Measurements from ENCODE around the gene UTF1. TPM values are rescaled to one million over a fixed set of nuclear protein-coding genes. Genes with fewer than 3 reads are reported as not detected.
A peak's percentile ranks its signal among the peaks of the same experiment; 100 is the strongest.

UTF1 gene
- total RNA-seq, 1 donor: not detected

DNA sequence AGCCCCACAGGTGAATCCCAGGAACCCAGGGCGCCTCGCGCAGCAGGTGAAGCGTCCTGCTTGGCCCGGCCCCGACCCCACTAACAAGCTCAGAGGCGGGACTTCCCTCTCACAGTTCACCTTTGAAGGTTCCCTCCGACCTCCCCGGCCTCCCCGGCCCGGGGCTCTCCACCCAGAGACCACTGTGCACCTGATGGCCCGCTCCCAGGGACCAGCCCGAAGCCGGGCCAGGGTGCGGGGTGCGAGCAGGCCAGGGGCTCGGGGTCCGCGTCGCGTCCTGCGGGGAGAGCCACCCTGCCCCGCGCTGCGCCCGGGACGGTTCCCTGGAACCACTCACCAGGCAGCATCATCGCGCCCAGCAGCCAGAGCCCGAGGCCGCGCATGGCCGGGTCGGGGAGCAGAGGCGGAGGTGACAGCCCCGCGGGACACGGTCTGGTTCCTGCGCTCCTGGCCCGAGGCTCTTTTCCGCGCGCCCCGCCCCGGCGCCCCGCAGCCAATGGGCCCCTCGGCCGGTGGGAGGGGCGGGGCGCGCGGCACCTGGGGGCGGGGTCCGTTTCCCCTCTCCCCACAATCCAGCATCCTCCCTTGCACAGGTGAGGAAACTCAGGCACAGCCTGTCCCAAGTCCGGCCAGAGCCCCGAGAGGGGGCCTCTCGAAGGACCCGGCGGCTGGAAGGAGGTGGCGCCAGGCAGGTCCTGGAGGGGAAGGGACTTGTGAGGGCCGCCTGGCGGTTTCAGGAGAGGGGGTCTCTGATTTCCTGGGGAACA is 46.6 kb downstream of the UTF1 start, which contains the start of gene ADAM8:
ADAM8 (minus strand) TSS at position 434 of the 767 bp plus-strand sequence; CDS start at position 383, 51 bp downstream.
- Histone ChIP-seq H3K4me3 (ENCODE audit: low read length) (peak within 1 kb of the TSS; percentile 72), H3K27me3 (ENCODE audit: insufficient read depth, low read length) (no peaks in the 10 kb centered on the region), H3K9me3 (ENCODE audit: low read depth, low read length) (no peaks in the 10 kb centered on the region), H3K4me1 (ENCODE audit: insufficient read depth, low read length) (peaks cover 72% of the 10 kb centered on the region)

DNA sequence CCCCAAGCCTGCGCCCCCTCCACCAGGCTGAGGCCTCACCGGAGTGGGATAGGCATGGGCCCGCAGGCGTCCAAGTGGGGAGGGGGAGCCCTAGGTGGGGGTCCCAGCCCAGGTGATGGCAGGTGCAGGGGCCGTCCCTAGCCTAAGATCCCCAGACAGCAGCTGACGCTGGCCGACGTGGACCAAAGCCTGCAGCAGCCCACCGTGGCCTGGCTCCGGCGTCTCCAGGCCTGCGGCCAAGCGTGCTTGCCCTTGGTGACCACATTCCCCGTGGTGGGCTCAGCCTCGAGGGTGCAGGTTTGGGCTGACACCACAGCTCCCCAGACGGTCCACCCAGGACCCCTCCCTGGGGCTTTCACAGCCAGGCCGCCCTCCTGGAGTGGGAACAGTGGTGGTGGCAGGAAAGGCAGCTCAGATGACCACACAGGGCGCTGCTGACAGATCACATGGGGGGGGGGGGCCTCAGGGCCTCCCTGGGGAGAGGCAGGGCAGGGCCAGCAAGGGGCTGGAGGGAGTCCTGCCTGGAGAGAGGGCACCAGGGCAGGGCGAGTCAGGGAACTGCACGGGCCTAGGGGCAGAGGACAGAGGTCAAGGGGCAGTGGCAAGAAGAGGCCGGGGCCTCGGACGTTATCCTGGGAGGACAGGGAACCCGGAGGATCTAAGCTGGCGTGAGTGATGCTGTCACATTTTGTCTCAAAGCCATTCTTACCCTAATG is 47.4 kb downstream of the UTF1 start:
- Histone ChIP-seq H3K27me3 (ENCODE audit: insufficient read depth, low read length) (no peaks in the 10 kb centered on the region), H3K4me1 (ENCODE audit: insufficient read depth, low read length) (peaks cover 72% of the 10 kb centered on the region), H3K9me3 (ENCODE audit: low read depth, low read length) (no peaks in the 10 kb centered on the region), H3K4me3 (ENCODE audit: low read length) (no peak overlapping the region)

DNA sequence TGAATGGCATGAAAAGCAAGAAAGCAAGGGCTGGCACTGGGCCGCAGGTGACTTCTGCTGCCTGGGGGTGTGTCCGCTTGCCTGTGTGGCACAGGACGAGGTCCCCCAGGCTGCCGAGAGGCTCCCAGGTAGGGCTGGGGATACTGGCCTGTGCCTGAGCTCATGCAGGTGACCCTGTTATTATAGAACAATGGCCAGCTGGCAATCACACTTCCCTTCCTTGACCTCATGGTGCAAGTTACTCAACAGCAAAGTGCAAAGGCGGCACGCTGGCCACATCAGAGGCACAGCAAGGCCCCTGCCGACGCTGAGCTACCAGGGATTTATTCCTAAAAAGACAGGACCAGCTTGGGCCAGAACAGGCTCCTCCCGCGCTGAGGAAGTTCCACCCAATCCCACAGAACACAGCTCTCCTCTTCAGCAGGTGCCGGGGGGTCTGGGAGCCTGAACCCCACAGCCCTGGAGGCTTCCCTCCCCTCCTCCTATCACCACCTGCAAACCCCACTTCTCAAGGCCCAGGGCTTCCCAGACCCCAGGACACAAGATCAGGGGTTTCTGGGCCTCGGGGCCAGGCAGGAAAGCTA is 48.1 kb downstream of the UTF1 start:
- Histone ChIP-seq H3K27me3 (ENCODE audit: insufficient read depth, low read length) (no peaks in the 10 kb centered on the region), H3K9me3 (ENCODE audit: low read depth, low read length) (no peaks in the 10 kb centered on the region), H3K4me3 (ENCODE audit: low read length) (peak overlapping the region; percentile 10), H3K4me1 (ENCODE audit: insufficient read depth, low read length) (peaks cover 72% of the 10 kb centered on the region)

DNA sequence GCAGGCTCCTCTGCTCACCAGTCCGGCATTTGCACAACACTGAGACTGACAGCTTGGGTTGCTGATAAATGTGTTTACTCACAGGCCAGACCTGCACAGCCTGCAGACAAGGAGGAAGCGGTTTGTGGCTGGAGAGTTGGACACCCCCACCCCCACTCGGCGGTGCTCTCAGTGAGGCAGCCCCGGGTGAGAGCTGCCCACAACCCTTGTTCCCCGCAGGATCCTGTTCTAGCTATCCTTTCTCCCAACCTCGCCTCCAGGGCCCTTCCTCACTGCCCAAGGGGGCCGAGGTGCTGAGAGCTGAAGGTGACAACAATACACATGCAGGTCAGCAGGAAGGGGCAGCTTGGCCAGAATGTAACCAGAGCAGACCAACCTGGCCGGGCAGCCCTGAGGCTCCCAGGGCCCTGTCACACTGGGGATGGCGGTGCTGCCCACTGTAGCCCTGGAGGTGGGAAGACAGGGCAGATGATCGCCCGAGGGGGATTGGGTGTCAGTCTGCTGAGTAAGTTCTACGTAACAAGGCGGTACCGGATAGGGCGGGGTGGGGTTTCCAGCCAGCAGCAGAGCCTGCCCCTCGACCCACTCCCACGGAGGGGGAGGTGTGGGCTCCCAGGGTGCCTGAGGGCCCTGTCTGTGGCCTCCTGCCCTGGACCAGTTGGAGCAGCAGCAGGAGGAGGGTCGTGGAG is 48.7 kb downstream of the UTF1 start:
- no peaks in the 10 kb centered on the region for H3K9me3 ChIP-seq (ENCODE audit: low read depth, low read length)
- H3K4me3 ChIP-seq (ENCODE audit: low read length): peak overlapping the region; percentile 22
- no peaks in the 10 kb centered on the region for H3K27me3 ChIP-seq (ENCODE audit: insufficient read depth, low read length)
- peaks cover 70% of the 10 kb centered on the region for H3K4me1 ChIP-seq (ENCODE audit: insufficient read depth, low read length)

DNA sequence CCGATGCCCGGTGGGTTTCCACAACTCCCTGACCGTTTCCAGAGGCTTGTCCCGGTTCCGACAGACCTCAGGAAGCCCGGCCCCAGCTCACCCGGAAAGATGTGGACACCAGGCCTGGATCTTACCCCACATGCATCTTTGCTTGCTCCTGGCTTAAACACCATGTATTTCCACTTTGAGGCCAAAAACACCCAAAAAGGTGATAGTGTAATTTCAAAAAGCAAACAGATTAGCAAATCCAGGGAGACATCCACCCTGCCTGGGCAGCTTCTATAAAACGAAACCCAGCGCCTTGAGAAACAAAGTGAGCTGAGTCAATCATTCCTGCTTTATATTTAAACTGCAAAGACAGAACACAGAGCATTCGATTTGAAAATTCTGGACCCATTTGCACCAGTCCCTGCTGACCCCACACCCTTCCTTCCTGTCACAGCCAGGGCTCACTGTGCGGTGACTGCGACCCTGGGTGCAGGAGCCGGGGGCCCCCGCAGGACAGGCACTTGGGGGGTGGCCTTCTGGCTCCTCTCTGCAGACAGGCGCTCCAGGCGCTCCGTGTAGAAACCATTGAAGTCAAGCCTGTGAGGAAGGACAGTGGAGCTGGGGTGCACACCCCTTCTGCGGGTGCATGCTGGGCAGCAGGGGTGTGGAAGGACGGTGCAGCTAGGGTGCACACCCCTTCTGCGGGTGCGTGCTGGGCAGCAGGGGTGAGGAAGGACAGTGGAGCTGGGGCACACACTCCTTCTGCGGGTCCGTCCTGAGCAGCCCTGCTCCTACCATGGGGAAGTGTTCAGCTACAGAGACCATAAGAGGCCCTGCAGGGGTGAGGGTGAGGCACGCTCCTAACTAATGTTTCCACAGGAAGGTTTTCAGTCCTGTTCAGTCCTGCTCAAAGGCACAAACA is 49.6 kb downstream of the UTF1 start:
- H3K9me3 ChIP-seq (ENCODE audit: low read depth, low read length): no peaks in the 10 kb centered on the region
- peak overlapping the region; percentile 22 for H3K4me3 ChIP-seq (ENCODE audit: low read length)
- H3K4me1 ChIP-seq (ENCODE audit: insufficient read depth, low read length): peaks cover 64% of the 10 kb centered on the region
- H3K27me3 ChIP-seq (ENCODE audit: insufficient read depth, low read length): no peaks in the 10 kb centered on the region

DNA sequence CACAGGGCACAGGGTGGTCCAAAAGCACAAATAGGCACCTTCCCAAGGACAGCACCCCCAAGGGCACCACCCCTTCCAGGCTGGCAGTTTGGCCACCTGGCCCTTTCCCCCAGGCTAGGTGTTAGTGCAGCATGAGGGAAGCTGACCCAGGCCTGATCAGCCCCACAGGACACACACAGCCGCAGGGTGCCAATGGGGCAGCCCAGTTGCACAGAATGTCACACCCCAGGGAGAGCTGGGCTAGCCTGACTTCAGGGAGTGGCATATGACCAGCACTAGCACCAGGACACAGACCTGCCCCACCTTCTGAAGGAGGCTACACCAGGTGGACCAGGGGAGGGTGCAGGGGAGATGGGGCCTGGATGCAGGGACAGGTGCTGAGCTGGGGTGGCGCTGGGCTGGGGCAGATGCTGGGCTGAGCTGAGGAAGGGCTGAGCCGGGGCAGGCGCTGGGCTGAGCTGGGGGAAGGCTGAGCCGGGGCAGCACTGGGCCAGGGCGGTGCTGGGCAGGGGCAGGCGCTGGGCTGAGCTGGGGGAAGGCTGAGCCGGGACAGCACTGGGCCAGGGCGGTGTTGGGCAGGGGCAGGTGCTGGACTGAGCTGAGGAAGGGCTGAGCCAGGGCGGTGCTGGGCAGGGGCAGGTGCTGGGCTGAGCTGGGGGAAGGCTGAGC is 50.5 kb downstream of the UTF1 start:
- no peak overlapping the region for H3K4me3 ChIP-seq (ENCODE audit: low read length)
- no peaks in the 10 kb centered on the region for H3K27me3 ChIP-seq (ENCODE audit: insufficient read depth, low read length)
- peaks cover 54% of the 10 kb centered on the region for H3K4me1 ChIP-seq (ENCODE audit: insufficient read depth, low read length)
- no peaks in the 10 kb centered on the region for H3K9me3 ChIP-seq (ENCODE audit: low read depth, low read length)

DNA sequence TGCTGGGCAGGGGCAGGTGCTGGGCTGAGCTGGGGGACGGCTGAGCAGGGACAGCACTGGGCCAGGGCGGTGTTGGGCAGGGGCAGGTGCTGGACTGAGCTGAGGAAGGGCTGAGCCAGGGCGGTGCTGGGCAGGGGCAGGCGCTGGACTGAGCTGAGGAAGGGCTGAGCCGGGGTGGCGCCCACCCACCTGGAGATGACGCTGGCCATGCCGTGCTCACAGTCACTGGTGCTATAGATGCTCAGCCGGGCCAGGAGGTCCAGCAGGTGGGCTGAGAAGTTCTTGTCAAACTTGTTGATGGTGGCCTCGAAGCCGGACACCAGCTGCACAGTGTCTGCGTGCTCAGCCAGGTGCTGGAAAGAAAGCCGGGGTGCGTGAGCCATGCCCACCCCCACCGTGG is 51.1 kb downstream of the UTF1 start:
- Histone ChIP-seq H3K27me3 (ENCODE audit: insufficient read depth, low read length) (no peaks in the 10 kb centered on the region), H3K9me3 (ENCODE audit: low read depth, low read length) (no peaks in the 10 kb centered on the region), H3K4me3 (ENCODE audit: low read length) (no peak overlapping the region), H3K4me1 (ENCODE audit: insufficient read depth, low read length) (peaks cover 49% of the 10 kb centered on the region)

Other genes with a start within 250 kb of the UTF1 start
- not detected for gene ADGRA1, start 142.3 kb upstream of the UTF1 start, total RNA-seq
- gene KNDC1, start 70.0 kb upstream of the UTF1 start, total RNA-seq: 0.94 TPM
- gene VENTX, start 7.6 kb downstream of the UTF1 start, total RNA-seq: 2.0 TPM
- 84.9 TPM for gene ADAM8, start 46.7 kb downstream of the UTF1 start, total RNA-seq
- 54.9 TPM for gene TUBGCP2, start 78.7 kb downstream of the UTF1 start, total RNA-seq
- 16.8 TPM for gene ZNF511, start 78.7 kb downstream of the UTF1 start, total RNA-seq
- 0.73 TPM for gene CALY, start 106.7 kb downstream of the UTF1 start, total RNA-seq
- gene PRAP1, start 117.2 kb downstream of the UTF1 start, total RNA-seq: not detected
- gene FUOM, start 127.8 kb downstream of the UTF1 start, total RNA-seq: 7.1 TPM
- gene ECHS1, start 143.1 kb downstream of the UTF1 start, total RNA-seq: 13.5 TPM
- 1.9 TPM for gene PAOX, start 149.0 kb downstream of the UTF1 start, total RNA-seq
- gene MTG1, start 163.9 kb downstream of the UTF1 start, total RNA-seq: 14.9 TPM
- under 0.01 TPM for gene SPRN, start 194.4 kb downstream of the UTF1 start, total RNA-seq
- gene SCART1, start 223.7 kb downstream of the UTF1 start, total RNA-seq: 1.5 TPM

Data from mononuclear cell (primary cell).